OCI-LY7 (cell line): ENCODE data around the gene EPHA10. TPM values are rescaled to one million over a fixed set of nuclear protein-coding genes. Genes with fewer than 3 reads are reported as not detected.

ENCODE experiments used
- BruUV-seq: library from RNA; stranded (reverse); fragments of 400-500 nt; replicated peaks from 2 replicates; lab custom pipeline; 2021; lab: Mats Ljungman, UMichigan
- CTCF ChIA-PET: fragments of 300-600 bp; sonication (Branson Sonifier 250); formaldehyde crosslinking; loops from one replicate; lab custom pipeline; 2022; ENCODE audit warnings: antibody characterized with exemption; ENCODE audit not compliant: unreplicated experiment; lab: Charles Lee
- POLR2A ChIA-PET: fragments of 300-600 bp; sonication (Branson Sonifier 250); formaldehyde crosslinking; loops from one replicate; lab custom pipeline; 2022; ENCODE audit warnings: antibody characterized with exemption; lab: Charles Lee
- DNase-seq: peaks from one replicate; pipeline ENCODE4 v3.0.0-alpha.2; 2015; ENCODE audit warnings: low spot score
- H2AFZ ChIP-seq: fragments of 200-600 bp; sonication (generic), shearing (Covaris generic); 2 replicates; pipeline ENCODE4 v1.6.1; 2014; ENCODE audit warnings: mild to moderate bottlenecking, antibody characterized with exemption, low read length, moderate library complexity
- H3K27ac ChIP-seq: fragments of 200-600 bp; sonication (generic); 2 replicates; pipeline ENCODE4 v1.5.1; 2014; ENCODE audit warnings: mixed run types, low read depth, mild to moderate bottlenecking, moderate library complexity, low read length, inconsistent platforms; ENCODE audit not compliant: poor library complexity, severe bottlenecking
- H3K36me3 ChIP-seq: fragments of 200-600 bp; sonication (generic); 2 replicates; pipeline ENCODE4 v1.6.1; 2014; ENCODE audit warnings: mild to moderate bottlenecking, antibody characterized with exemption, low read length, moderate library complexity, mixed read lengths; ENCODE audit not compliant: insufficient read depth
- H3K4me1 ChIP-seq: fragments of 200-600 bp; sonication (generic); 2 replicates; pipeline ENCODE4 v1.5.1; 2014; ENCODE audit warnings: mild to moderate bottlenecking, low read length; ENCODE audit not compliant: insufficient read depth, poor library complexity, severe bottlenecking
- H3K4me2 ChIP-seq: fragments of 200-600 bp; sonication (generic); 2 replicates; pipeline ENCODE4 v1.6.1; 2014; ENCODE audit warnings: mild to moderate bottlenecking, low read length
- H3K4me3 ChIP-seq: fragments of 200-600 bp; sonication (generic); 2 replicates; pipeline ENCODE4 v1.5.1; 2014; ENCODE audit warnings: mild to moderate bottlenecking, low read depth, low read length; ENCODE audit not compliant: poor library complexity, severe bottlenecking
- H3K79me2 ChIP-seq: fragments of 200-600 bp; sonication (generic); 2 replicates; pipeline ENCODE4 v1.6.1; 2016; ENCODE audit warnings: low read depth, mild to moderate bottlenecking, low read length, moderate library complexity, mixed read lengths; ENCODE audit not compliant: insufficient read depth
- H3K9me2 ChIP-seq: fragments of 200-600 bp; sonication (generic); 2 replicates; pipeline ENCODE4 v1.6.1; 2016; ENCODE audit warnings: mild to moderate bottlenecking, low read length, mixed read lengths; ENCODE audit not compliant: insufficient read depth
- H3K9me3 ChIP-seq: fragments of 200-600 bp; sonication (generic); 2 replicates; pipeline ENCODE4 v1.6.1; 2014; ENCODE audit warnings: mild to moderate bottlenecking, mixed run types, low read length, mixed read lengths
- H4K20me1 ChIP-seq: fragments of 200-600 bp; sonication (generic); 2 replicates; pipeline ENCODE4 v1.6.1; 2014; ENCODE audit warnings: mild to moderate bottlenecking, antibody characterized with exemption, low read length, moderate library complexity, mixed read lengths; ENCODE audit not compliant: insufficient read depth
- CTCF ChIP-seq: fragments of 200-600 bp; sonication (generic); conservative IDR thresholded peaks from 2 replicates; pipeline ENCODE4 v1.5.1; 2014; ENCODE audit warnings: mild to moderate bottlenecking, antibody characterized with exemption, low read length, moderate library complexity, mixed read lengths
- EZH2phosphoT487 ChIP-seq: fragments of 200-600 bp; sonication (generic); IDR thresholded peaks from 2 replicates; pipeline ENCODE4 v1.6.1; 2018; ENCODE audit warnings: low read depth, borderline replicate concordance, mild to moderate bottlenecking, mixed run types, antibody characterized with exemption, low read length, moderate library complexity, mixed read lengths
- intact Hi-C: fragments of 100-400 bp; cut with micrococcal nuclease; formaldehyde crosslinking; loops from one replicate; pipeline ENCODE4 v1.10.0; 2022; ENCODE audit not compliant: unreplicated experiment
- total RNA-seq, 2 experiments: library from RNA; depleted of rRNA in 1 of 2; stranded (reverse); fragments of >200 nt in 1 of 2; shearing (Covaris generic) in 1 of 2; gene quantifications; 2 replicates each; pipeline ENCODE4 v1.2.3, GENCODE V29; 2014 to 2022

Gene EPHA10
- total RNA-seq, 2 experiments from 2014 or later = not detected

- POLR2A ChIA-PET = interaction anchor here (0.6 kb wide), 1 partner anchor 315 kb away, joined by 3 read pairs; no protein-coding TSS in a partner anchor
- Histone ChIP-seq H3K27ac (no peak overlapping the region), H3K4me2 (no peak overlapping the region), H3K79me2 (no peaks in the 10 kb centered on the region), H3K9me3 (no peaks in the 10 kb centered on the region), H3K4me1 (no peaks in the 10 kb centered on the region), H3K36me3 (no peaks in the 10 kb centered on the region), H3K9me2 (no peaks in the 10 kb centered on the region), H4K20me1 (no peaks in the 10 kb centered on the region), H2AFZ (no peak overlapping the region), H3K4me3 (no peak overlapping the region)
- intact Hi-C loops = no loop called here
- CTCF ChIA-PET = no interaction called here
- DNase-seq = no peak
- TF ChIP-seq CTCF = no peak
- no peak for TF ChIP-seq EZH2phosphoT487
- BruUV-seq = no TSS peak
These were observed 30.0 kb downstream of the EPHA10 start for GRCh38 chr1:37734629-37735591.

GRCh38 chr1:37732111-37732780 lies 32.7 kb downstream of the EPHA10 start:
- Histone ChIP-seq H2AFZ (no peak overlapping the region), H3K4me3 (no peak overlapping the region), H3K79me2 (no peaks in the 10 kb centered on the region), H3K4me2 (no peak overlapping the region), H3K9me2 (no peaks in the 10 kb centered on the region), H3K4me1 (no peaks in the 10 kb centered on the region), H4K20me1 (no peaks in the 10 kb centered on the region), H3K27ac (no peak overlapping the region), H3K9me3 (no peaks in the 10 kb centered on the region), H3K36me3 (no peaks in the 10 kb centered on the region)
- intact Hi-C loops = no loop called here
- no peak for DNase-seq
- ChIA-PET POLR2A (no interaction called here), CTCF (no interaction called here)
- no TSS peak for BruUV-seq
- TF ChIP-seq CTCF (no peak), EZH2phosphoT487 (no peak)
